Measurements from ENCODE around the gene PAN3.

DNA sequence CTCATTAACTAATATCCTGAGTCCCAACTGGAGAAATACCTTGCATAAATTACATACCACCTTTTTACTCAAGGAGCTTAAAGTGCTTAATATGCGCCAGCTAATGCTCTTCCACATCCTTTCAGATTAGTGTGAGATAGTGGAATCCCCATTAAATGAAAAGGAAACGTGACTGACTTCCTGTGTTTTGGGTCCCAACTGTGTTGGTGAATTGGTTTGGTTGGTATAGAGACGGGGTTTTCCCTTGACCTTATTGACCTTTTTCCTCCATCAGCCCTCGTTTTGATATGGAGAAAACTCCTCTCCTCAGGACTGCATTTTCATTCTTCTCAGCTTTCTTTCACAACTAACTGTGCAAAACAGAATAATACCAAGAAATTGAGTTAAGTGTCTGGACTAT is 163.5 kb downstream of the PAN3 start:
- TF ChIP-seq GATA3 (IDR thresholded peaks at IDR 0.05; ENCODE audit: low read depth, low read length) (no peak), GATA2 (IDR thresholded peaks at IDR 0.05; ENCODE audit: low read depth, low read length) (no peak)

Data from SH-SY5Y (cell line).